HCT116 (cell line): ENCODE data around the gene RAD21L1. TPM values are rescaled to one million over a fixed set of nuclear protein-coding genes. Genes with fewer than 3 reads are reported as not detected.

Experiments used
- EGR1 ChIP-seq: IDR thresholded peaks from 2 replicates; pipeline ENCODE4 v1.6.1; 2012; ENCODE audit warnings: low read depth
- EZH2 ChIP-seq: fragments of 200-600 bp; sonication (generic); IDR thresholded peaks from 2 replicates; pipeline ENCODE4 v1.6.1; 2017; ENCODE audit warnings: antibody characterized with exemption, mixed run types
- EZH2phosphoT487 ChIP-seq: fragments of 200-600 bp; IDR thresholded peaks from 2 replicates; pipeline ENCODE4 v1.6.1; 2018; ENCODE audit warnings: antibody characterized with exemption, borderline replicate concordance
- POLR2A ChIP-seq: IDR thresholded peaks from 2 replicates; pipeline ENCODE4 v1.7.0; 2011; ENCODE audit warnings: borderline replicate concordance; ENCODE audit not compliant: insufficient read depth, insufficient read length; ENCODE audit errors: extremely low read depth
- POLR2AphosphoS5 ChIP-seq: IDR thresholded peaks from 2 replicates; pipeline ENCODE4 v1.6.1; 2011; ENCODE audit warnings: mild to moderate bottlenecking, low read depth, low read length, moderate library complexity
- SRF ChIP-seq: IDR thresholded peaks from 2 replicates; pipeline ENCODE4 v1.6.1; 2012; ENCODE audit warnings: low read depth
- ZFX ChIP-seq: fragments of 450-650 bp; IDR thresholded peaks from 2 replicates; pipeline ENCODE4 v1.6.1; 2017
- total RNA-seq: library from RNA; stranded (reverse); gene quantifications from one replicate; pipeline ENCODE4 v1.2.1, GENCODE V29; 2021; ENCODE audit not compliant: unreplicated experiment
- TF ChIP-seq, protein P1 (sequence below): IDR thresholded peaks from 2 replicates; pipeline ENCODE4 v1.6.1; 2012; ENCODE audit warnings: low read depth
- TF ChIP-seq, protein P2 (sequence below): IDR thresholded peaks from 2 replicates; pipeline ENCODE4 v1.6.1; 2011; ENCODE audit warnings: mild to moderate bottlenecking, low read length, moderate library complexity; ENCODE audit not compliant: insufficient replicate concordance; ENCODE audit errors: extremely low read depth

Gene RAD21L1
- total RNA-seq, 1 experiment from 2014 or later: 0.17 TPM

DNA sequence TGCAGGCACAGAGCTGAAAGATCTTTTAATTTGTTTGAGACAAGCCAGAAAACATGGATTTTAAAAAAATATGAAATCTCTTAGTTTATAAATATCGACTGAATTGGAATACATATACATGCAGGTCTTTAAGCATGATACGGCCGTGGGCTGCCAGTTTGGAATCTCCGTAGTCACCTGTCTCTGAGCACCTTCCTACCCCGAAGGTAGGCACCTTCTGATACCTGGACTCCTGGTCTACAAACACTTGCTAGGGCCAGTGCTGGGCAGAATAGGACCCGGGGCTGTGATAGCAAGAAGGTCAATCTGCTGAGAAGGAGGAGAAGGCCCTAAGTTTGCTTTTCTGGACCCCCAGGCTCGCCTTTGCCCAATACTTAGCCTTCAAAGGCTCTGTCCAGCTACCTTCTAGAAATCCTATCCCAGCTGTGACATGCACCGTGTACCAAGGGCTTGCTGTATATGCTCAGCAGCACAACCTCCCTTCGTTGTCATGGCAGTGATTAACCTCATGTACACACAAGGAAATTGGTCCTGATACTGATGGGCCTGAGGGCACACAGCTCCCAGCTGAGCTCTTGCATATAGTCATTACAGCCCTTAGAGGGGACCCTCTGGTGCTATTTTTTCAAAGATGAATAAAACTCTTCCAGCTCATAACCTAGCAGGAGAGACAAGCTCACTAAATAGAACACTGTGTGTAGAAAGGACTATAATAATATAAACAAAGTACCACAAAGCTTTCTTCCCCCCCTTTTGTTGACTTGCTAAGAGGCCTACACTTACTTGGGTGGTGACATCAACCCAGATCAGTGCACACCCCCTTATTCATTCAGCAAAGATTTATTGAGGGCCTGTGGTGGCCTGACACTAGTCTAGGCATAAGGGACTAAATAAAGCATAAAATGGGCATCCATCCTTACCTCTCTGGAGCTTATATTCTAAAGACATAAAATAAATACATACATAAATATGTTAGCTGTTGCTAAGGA, 58.0 kb downstream of the RAD21L1 start (continued):
- TF ChIP-seq, protein P1, sequence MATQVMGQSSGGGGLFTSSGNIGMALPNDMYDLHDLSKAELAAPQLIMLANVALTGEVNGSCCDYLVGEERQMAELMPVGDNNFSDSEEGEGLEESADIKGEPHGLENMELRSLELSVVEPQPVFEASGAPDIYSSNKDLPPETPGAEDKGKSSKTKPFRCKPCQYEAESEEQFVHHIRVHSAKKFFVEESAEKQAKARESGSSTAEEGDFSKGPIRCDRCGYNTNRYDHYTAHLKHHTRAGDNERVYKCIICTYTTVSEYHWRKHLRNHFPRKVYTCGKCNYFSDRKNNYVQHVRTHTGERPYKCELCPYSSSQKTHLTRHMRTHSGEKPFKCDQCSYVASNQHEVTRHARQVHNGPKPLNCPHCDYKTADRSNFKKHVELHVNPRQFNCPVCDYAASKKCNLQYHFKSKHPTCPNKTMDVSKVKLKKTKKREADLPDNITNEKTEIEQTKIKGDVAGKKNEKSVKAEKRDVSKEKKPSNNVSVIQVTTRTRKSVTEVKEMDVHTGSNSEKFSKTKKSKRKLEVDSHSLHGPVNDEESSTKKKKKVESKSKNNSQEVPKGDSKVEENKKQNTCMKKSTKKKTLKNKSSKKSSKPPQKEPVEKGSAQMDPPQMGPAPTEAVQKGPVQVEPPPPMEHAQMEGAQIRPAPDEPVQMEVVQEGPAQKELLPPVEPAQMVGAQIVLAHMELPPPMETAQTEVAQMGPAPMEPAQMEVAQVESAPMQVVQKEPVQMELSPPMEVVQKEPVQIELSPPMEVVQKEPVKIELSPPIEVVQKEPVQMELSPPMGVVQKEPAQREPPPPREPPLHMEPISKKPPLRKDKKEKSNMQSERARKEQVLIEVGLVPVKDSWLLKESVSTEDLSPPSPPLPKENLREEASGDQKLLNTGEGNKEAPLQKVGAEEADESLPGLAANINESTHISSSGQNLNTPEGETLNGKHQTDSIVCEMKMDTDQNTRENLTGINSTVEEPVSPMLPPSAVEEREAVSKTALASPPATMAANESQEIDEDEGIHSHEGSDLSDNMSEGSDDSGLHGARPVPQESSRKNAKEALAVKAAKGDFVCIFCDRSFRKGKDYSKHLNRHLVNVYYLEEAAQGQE: no peak
- TF ChIP-seq EZH2phosphoT487 (no peak), SRF (no peak), POLR2AphosphoS5 (no peak), EZH2 (no peak), ZFX (no peak), EGR1 (no peak), POLR2A (no peak)
- TF ChIP-seq, protein P2, sequence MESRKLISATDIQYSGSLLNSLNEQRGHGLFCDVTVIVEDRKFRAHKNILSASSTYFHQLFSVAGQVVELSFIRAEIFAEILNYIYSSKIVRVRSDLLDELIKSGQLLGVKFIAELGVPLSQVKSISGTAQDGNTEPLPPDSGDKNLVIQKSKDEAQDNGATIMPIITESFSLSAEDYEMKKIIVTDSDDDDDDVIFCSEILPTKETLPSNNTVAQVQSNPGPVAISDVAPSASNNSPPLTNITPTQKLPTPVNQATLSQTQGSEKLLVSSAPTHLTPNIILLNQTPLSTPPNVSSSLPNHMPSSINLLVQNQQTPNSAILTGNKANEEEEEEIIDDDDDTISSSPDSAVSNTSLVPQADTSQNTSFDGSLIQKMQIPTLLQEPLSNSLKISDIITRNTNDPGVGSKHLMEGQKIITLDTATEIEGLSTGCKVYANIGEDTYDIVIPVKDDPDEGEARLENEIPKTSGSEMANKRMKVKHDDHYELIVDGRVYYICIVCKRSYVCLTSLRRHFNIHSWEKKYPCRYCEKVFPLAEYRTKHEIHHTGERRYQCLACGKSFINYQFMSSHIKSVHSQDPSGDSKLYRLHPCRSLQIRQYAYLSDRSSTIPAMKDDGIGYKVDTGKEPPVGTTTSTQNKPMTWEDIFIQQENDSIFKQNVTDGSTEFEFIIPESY: no peak
